ENCODE results near the gene KLHL11.
"Not testable (repeated sequence)": the region's sequence is repeated elsewhere in the genome, so short reads cannot be mapped to it uniquely, and the experiment has no call there.

The KLHL11 gene

DNA sequence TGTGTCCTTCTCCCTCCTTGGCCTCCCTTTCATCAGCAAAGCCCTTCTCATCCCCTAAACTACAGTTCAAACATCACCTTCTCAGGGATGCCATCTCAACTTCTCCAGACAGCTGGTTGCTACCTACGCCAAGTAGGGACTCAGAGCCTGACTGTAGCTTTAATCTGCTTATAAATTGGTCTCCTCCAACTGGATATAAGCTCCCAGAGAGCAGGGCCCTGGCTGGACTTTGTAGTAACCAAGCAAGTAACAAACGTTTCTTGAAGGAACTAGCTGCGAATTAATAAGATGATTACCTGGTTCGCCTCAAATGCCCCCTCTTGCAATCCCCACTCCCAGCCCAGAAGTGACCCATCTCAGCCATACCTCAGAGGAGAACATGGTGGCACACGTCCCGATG, 17.5 kb upstream of the KLHL11 start:
- no peak for DNase-seq

DNA sequence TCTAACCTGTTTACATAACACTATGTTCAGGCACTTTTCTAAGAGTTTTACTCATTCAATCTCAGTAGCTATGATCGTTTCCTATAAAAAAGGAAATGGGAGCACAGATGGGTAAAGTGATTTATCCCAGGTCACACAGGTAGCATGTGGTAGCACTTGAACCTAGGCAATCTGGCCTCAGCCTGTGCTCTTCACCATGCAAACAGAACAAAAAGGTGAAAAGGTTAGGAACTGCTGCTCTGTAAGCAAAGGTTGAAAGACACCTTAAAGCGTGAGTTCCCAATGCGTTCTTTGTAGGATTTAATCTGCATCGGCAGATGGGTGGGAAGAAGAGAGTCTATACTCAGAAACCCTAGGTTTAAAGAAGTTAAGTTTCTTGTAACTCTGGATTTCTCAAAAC, 14.9 kb upstream of the KLHL11 start:
- DNase-seq: no peak

DNA sequence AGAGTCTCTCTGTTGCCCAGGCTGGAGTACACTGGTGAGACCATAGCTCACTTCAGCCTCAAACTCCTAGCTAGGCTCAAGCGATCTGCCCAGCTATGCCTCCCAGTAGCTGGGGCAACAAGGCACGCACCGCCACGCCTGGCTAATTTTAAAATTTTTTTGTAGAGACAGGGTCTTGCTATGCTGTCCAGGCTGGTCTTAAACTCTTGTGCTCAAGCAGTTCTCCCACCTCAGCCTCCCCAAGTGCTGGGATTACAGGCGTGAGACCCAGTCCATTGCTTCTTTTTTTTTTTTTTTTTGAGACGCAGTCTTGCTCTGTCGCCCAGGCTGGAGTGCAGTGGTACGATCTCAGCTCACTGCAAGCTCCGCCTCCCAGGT, 9.1 kb upstream of the KLHL11 start:
- DNase-seq: not testable (repeated sequence)

DNA sequence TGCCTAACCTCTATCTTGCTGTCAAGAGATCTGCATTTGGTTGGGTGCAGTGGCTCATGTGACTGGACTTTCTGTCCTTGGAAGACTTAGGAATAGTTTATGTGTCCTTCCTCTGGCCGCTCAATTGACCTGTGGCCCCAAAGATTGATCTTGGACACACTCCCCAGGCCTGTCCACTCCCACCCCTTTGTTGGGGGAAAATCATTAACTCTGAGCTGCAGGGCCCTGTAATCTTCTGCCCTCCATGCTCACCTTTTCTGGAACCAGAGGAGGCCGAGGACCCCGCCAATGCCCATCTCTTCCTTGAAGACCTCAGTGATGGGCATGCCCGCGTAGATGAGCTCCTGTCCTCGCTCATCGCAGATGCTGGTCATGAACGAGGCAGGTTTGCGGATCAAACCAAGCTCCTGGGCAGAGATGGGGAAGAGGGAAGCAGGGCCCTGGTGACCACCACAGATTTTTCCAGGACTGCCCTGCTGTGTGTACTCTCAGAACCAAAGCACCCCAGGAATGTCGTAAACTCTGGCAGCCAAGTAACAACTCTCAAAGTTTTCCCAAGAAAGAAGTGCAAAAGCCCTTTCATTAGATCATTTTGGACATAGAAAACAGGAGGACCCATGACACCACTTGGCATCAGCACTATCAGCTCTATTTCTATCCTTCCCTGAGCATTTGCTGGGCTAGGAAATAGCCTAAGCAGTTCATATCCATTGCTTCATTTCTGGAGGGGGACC, 8.5 kb upstream of the KLHL11 start:
- no peak for DNase-seq

DNA sequence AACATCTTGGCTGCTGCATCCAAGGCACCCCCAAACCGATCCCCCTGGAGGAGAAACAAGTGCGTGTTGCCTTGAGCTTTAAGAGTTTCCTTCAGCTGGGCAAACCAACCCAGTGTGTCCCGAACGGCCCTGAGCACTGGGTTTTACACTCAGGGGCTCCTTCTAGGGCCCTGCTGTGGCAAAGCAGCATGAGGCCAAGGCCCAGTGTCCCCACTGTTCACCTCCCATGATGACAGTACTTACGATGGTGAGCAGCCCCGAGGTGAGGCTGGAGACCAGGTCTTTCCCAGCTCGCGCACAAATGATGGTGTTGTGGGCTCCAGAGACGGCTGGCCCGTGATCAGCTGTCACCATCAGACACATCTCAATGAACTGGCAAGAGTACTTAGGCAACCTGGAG, 6.6 kb upstream of the KLHL11 start:
- DNase-seq: no peak

DNA sequence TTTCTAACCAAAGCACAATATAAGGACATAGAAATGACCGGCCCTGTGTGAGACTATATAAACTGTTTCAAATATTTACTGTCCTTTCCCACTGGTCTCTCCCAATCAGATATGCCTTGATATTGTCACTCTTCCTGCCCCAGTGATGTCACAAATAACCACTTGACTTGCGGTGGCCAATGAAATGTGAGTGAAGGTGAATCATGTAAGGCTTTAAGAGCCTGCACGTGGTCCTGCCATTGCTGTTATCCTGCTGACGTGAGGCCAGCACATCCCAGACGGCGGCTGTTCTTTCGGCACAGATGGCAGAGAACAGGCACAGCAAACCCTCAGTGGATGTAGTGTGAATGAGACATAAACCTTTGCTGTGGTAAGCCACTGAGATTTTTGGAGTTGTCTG, 5.4 kb upstream of the KLHL11 start:
- DNase-seq: no peak

DNA sequence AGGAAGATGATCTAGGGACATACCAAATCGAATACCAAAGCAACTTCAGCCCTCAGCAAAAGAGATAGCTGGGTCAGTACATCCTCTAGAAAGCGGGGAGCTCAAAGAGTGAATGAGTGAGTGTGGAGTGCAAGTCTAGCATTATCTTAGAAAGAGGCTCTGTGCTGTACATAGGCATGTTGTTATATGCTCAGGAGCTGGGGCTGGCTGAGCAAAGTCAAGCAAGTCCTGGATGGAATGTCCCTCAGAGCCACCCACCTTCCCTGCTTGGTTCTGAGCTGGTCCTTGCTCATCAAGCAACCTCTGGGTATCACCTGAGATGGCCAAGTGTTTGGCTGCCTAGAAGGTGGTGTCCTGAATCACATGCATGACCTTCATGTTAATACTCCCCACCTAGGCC, 4.9 kb upstream of the KLHL11 start:
- DNase-seq: no peak

DNA sequence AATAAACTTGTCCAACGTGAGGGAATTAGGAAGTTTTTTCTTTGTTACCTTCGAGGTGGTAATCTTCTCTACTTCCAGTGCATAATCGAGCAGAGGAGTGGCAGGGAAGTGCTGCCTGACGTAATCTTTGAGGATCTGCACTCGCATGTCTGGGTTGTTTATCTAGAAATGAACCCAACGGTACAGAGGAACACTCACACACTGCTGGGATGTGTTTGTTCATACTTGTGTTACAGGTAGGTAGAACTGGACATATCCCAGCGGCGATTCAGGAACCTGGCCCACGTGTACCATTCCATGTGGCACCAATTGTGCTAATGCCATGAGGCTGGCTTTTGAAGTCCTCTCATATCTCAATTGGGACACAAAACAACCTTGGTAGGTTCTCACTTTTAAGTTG, 4.2 kb upstream of the KLHL11 start:
- no peak for DNase-seq

DNA sequence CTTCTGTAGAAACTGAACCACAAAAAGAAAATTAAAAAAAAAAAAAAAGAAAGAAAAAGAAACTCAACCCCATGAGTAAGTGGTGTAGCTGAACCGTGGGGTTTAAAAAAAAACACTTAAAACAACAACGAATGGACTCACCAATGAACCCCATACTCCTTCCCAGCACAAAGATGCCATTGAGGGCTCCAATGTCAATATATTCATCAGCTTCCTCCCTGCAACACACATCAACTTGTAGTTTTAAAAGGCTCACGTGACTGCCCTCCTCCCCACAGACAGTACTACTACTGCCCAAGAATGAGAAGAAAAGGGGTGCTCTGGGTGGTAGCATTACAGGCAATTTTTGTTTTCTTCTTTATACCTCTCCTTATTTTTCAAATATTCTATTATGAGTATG, 3.3 kb upstream of the KLHL11 start:
- DNase-seq: no peak

DNA sequence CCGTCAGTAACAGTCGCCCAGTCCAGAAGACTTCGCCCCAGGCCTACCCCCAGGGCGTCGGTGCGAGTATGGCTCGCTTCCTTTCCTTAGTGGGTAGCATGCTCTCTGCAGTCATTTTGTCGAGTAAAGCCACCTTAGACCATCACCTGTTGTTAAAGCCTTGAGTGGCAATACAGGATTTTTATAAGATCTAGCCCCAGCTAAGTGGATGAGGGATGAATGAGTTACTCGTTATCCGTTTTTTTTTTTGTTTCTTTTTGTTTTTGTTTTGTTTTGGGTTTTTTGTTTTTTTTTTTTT, 322 bp upstream of the KLHL11 start:
- DNase-seq: no peak

DNA sequence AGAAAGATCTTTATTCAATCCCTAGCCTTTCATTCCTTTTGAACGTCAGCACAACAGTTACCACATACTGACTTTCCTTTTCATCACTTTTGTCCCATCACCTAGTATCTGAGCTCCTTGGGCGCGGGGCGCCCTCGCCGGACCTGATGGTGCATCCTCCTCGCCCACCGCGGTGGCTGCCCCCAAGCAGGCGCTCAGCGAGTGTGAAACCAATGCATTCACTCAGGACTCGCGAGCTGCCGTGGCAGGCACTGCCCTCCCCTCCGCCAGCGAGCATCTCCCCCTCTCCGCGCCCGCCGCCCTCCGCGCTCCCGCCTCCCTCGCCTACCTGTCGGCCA, 756 bp downstream of the KLHL11 start:
- DNase-seq: no peak

DNA sequence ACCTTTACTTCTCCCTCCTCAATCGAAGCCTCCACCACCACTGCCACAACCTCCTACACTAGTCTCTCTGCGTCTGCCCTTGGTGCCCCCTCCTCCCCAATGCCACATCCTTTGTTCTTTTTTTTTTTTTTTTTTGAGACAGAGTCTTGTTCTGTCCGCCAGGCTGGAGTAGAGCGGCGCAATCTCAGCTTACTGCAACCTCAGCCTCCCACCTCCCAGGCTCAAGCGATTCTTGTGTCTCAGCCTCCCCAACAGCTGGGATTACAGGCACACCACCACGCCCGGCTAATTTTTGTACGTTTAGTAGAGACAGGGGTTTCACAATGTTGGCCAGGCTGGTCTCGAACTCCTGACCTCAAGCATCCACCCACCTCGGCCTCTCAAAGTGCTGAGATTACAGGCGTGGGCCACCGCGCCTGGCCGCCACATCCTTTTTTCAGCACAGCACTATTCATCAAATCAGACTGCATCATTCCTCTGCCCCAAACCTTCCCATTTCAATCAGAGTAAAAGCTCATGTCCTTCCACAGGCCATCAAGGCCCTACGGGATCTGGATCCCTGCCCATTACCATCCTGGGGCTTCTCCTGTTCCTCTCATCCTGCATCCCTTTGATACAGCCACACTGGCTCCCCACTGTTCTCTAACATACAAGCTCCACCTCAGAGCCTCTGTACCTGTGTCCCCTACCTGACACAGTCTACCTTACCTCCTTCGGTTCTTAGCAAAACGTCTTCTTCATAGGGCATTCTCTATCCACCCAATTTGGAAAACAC, 2.0 kb downstream of the KLHL11 start:
- peak; percentile 68 for DNase-seq

DNA sequence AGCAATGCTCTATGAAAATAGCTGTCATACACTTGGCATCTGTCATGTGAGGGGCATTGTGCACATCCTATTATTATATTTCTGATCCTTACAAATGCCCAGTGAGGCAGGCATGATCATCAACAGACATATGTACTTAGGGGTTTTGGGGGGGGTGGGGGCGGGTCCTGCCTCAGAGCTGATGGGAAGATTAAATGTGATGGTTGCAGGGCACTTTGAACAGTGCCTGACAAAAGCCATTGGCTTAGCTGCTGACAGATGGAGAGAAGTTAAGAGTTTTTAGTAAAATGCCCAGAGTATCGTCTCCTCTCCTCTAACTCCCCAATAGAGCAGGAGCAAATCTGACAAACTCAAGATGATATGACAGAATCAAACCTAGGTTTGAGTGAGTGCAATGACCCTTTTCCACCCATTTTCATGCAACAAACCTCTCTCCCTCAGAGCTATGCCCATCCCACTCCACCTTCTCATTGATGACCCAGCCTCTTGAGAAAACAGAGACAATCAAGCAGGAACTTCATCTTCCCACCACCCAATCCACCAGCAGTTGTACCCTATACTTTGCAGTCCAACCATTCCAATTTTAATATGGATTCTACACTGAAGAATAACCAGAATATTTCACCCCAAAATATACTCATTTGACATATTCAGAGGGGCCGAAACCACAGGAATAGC, 4.8 kb downstream of the KLHL11 start:
- DNase-seq: no peak

DNA sequence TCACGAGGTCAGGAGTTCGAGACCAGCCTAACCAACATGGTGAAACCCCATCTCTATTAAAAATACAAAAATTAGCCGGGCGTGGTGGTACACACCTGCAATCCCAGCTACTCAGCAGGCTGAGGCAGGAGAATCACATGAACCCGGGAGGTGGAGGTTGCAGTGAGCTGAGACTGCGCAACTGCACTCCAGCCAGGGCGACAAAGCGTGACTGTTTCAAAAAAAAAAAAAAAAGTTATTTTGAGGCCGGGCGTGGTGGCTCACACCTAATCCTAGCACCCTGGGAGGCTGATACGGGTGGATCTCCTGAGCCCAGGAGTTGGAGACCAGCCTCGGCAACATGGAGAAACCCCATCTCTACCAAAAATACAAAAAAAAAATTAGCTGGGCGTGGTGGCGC, 13.8 kb downstream of the KLHL11 start:
- not testable (repeated sequence) for DNase-seq

DNA sequence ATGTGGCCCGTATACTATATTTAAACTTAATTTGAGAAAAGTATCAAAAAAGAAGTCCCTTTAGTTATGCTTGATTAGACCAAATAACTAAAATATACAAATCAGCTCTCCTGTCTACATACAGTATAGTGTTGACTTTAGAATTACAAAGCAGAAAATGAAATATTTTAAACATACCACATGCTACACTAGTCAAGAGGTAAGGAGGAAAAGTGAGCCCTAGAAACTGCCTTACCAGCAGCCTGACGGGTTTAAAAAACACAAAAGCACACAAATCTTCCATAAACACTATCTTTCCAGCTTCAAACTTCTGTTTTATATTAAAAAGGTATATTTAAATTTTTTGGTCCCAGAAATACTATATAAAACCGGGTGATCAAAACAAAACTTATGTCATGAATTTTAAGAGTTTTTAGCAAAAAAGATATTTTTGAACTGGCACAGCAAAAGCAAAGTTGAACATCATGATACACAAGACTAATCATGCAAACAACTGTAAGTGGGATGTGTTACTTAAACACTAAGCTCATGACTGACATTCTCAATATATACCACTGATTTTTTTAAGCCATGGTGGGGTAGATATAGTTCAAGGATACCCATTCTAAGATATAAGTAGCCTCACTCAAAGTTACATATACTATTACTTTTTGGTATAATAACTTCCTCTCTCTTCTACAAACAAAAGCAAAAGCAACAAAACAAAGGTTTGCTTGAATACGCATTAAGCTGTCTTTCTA, 15.8 kb downstream of the KLHL11 start:
- DNase-seq: no peak

DNA sequence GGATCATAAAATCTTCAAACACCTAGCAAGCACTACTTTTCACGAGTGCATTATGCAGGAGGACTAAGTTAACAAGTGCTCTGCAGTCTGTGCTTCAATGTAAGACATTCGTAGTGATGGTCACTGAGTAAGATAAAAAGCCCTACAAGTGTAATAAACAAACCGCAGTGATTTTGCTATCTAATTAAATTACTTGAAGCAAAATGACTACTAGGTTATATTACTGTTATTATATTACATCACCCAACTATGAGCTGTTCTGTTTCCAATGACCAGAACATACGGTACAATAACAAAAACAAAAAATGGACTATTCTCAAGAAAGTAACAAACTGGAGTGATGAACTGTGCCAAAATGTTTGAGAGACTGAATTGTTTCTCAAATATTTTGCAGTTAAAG, 16.4 kb downstream of the KLHL11 start:
- DNase-seq: no peak

DNA sequence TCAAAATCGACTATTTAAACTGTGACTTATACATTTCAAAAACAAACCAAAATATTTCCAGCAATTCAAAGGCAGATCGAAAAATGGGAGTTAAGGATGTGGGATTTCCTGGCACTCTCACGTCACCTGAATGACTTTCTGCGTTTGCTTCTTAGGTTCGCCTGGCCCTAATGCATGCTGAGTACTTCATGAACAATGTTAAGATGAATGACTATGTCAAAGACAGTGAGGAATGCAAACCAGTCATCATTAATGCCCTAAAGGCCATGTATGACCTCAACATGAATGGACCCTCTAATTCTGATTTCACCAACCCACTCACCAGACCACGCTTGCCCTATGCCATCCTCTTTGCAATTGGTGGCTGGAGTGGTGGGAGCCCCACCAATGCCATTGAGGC, 20.3 kb downstream of the KLHL11 start:
- no peak for DNase-seq

DNA sequence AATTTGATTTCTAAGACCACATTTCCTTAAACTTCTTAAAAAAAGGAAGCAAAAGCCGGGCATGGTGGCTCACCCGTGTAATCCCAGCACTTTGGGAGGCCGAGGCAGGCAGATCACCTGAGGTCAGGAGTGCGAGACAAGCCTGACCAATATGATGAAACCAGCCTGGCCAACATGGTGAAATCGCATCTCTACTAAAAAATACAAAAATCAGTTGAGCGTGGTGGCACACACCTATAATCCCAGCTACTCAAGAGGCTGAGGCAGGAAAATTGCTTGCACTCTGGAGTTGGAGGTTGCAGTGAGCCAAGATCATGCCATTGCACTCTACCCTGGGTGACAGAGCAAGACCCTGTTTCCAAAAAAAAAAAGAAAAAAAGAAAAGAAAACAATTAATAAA, 24.4 kb downstream of the KLHL11 start:
- not testable (repeated sequence) for DNase-seq

DNA sequence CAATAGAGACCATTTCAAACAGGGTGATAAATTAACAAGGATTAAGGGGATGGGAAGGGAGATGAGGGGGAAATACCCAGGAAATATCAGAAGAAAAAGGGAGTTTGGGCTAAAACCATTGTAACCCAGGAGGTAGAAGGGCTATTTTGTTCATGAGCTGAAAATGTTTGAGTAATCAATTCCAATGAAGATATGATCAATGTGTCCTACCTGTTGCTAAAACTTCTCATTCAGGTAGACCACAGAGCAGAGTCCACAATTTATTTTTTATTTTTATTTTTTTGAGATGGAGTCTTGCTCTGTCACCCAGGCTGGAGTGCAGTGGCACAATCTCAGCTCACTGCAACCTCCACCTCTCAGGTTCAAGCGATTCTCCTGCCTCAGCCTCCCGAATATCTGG, 25.8 kb downstream of the KLHL11 start:
- not testable (repeated sequence) for DNase-seq

DNA sequence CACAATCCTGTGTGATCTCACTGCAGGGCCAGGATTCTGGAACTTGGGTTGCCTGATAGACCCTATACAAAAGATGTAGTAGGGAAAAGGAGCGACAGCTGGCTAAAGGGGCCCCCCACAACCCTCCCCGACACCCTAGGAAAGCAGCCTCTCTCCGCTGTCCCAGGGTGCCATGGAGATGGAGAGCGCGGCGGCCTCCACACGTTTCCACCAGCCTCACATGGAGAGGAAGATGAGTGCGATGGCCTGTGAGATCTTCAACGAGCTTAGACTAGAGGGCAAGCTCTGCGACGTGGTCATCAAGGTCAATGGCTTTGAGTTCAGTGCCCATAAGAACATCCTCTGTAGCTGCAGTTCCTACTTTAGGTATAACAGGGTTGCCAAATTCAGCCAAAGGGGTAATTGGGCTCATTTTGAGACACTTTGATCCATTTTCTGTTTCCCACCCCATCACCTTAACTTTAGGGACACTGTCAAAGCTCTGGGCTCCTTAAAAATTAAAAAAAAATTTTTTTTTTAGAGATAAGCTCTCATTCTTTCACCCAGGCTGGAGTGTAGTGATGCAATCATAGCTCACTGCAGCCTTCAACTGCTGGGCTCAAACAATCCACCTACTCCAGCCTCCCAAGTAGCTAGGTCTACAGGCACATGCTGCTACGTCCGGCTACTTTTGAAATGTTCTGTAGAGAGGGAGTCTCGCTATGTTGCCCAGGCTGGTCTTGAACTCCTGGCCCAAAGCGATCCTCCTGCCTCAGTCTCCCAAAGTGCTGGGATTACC, 27.3 kb downstream of the KLHL11 start, which contains the start of gene KLHL10:
KLHL10 (plus strand) TSS at position 65 of the 778 bp plus-strand sequence; CDS start at position 173, 108 bp downstream.
- no peak for DNase-seq

DNA sequence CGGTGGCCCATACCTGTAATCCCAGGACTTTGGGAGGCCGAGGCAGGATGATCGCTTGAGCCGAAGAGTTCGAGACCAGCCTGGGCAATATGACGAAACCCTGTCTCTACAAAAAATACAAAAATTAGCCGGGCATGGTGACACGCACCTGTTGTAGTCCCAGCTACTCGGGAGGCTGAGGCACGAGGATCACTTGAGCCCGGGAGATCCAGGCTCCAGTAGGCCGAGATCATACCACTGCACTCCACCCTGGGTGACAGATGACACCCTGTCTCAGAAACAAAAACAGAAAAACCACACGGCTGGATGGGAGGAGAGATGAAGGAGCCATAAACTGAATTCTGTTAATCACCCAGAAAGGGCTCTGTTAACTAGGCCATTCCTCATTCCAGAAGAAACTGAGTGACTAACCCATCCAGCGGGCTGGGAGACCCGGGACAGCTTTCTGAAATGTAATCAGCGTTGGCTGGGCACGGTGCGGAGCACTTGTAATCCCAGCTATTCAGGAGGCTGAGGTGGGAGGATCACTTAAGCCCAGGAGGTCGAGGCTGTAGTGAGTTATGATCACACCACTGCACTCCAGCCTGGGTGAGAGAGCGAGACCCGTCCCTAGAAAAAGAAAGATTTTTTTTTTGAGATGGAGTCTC, 28.6 kb downstream of the KLHL11 start:
- DNase-seq: no peak

All from stimulated activated CD8-positive, alpha-beta memory T cell treated with anti-CD3 and anti-CD28 coated beads, Interleukin-4, amount 100 ng/mL, for 48 hours (primary cell).